ENCODE results near the gene DNMT3A.

DNA sequence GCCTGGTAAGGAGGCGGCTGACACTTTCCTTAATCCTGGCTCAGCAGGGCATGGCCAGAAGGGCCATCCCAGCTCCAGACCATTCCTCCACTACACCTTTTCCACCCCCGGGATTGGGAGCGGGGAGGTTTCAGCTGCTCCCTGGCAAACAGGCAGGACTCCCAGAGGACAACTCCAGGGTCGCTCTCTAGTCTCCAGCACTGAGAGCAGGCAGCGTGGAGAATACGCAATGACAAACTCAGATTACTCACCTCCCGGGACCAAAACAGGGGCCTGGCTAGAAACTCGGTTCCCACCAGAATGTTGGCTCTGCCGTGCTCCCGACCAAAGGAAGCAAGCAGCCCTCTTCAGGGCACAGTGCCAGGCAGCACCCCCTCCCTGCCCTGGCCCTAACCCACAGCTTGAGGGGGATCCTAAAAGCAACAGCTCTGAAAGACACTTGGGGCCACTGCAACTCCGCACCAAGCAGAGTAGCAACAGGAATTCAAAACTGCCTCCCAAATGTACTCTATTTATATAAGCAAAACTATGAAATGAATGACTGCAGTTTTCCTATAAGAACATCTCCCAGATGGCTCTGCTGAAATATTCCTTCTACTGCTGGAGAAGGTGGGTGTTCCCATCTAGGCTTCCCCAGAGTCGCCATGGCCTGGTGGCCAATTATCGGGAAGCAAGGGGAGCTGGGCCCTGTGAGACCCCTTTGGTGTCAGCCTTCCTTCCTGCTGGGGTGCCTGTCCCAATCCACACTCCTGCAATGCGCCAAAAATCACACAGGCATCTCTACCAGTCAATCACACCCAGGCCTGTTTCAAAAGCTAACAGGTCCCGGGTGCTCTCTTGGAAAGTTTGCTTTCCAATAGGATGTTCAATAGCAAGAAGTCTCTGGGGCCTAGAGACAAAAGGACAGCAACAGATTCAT, 112.2 kb downstream of the DNMT3A start:
- TF ChIP-seq POLR2AphosphoS5 (IDR thresholded peaks at IDR 0.05): no peak
- TF ChIP-seq, protein P1, sequence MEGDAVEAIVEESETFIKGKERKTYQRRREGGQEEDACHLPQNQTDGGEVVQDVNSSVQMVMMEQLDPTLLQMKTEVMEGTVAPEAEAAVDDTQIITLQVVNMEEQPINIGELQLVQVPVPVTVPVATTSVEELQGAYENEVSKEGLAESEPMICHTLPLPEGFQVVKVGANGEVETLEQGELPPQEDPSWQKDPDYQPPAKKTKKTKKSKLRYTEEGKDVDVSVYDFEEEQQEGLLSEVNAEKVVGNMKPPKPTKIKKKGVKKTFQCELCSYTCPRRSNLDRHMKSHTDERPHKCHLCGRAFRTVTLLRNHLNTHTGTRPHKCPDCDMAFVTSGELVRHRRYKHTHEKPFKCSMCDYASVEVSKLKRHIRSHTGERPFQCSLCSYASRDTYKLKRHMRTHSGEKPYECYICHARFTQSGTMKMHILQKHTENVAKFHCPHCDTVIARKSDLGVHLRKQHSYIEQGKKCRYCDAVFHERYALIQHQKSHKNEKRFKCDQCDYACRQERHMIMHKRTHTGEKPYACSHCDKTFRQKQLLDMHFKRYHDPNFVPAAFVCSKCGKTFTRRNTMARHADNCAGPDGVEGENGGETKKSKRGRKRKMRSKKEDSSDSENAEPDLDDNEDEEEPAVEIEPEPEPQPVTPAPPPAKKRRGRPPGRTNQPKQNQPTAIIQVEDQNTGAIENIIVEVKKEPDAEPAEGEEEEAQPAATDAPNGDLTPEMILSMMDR (IDR thresholded peaks at IDR 0.05 in 8 of 11, conservative IDR thresholded peaks at IDR 0.05 in 3 of 11): no peak
- no peak for TF ChIP-seq POLR2A (IDR thresholded peaks at IDR 0.05)
